Endothelial cell (in vitro differentiated cells): ENCODE results near the gene RNASEL. TPM values are rescaled to one million over a fixed set of nuclear protein-coding genes. Genes with fewer than 3 reads are reported as not detected.
"Not testable (repeated sequence)": the region's sequence is repeated elsewhere in the genome, so short reads cannot be mapped to it uniquely, and the experiment has no call there.

Experiments
- DNase-seq: peaks from one replicate; pipeline ENCODE4 v3.0.0; 2021; ENCODE audit warnings: low spot score
- H3K27ac Mint-ChIP-seq: one replicate; pipeline ENCODE4 v1.8.0; 2021; ENCODE audit warnings: mixed read lengths, inconsistent platforms; ENCODE audit not compliant: unreplicated experiment
- H3K27me3 Mint-ChIP-seq: one replicate; pipeline ENCODE4 v1.8.0; 2021; ENCODE audit warnings: mild to moderate bottlenecking, moderate library complexity, mixed read lengths, inconsistent platforms; ENCODE audit not compliant: unreplicated experiment
- H3K36me3 Mint-ChIP-seq: one replicate; pipeline ENCODE4 v1.8.0; 2021; ENCODE audit warnings: mild to moderate bottlenecking, low read depth, mixed read lengths, inconsistent platforms; ENCODE audit not compliant: unreplicated experiment
- H3K4me1 Mint-ChIP-seq: one replicate; pipeline ENCODE4 v1.8.0; 2021; ENCODE audit warnings: mild to moderate bottlenecking, mixed read lengths, inconsistent platforms; ENCODE audit not compliant: unreplicated experiment
- H3K4me3 Mint-ChIP-seq: one replicate; pipeline ENCODE4 v1.8.0; 2021; ENCODE audit warnings: mild to moderate bottlenecking, mixed read lengths, inconsistent platforms; ENCODE audit not compliant: unreplicated experiment
- H3K9me3 Mint-ChIP-seq: one replicate; pipeline ENCODE4 v1.8.0; 2021; ENCODE audit warnings: mixed read lengths, inconsistent platforms; ENCODE audit not compliant: unreplicated experiment
- total RNA-seq: library from RNA; stranded (reverse); fragmentation: NEBNext Ultra II Directional; extraction: Animal tissue kit (Norgen Biotek cat#: 25700); gene quantifications from one replicate; pipeline ENCODE4 v1.2.1, GENCODE V29; 2021; ENCODE audit not compliant: unreplicated experiment
- TF ChIP-seq, protein P1 (sequence below): fragments of 200-600 bp; sonication (generic); IDR thresholded peaks from one replicate; pipeline ENCODE4 v1.5.0; 2021; ENCODE audit warnings: antibody characterized with exemption; ENCODE audit not compliant: unreplicated experiment

RNASEL gene
- total RNA-seq, 1 donor from 2014 or later: 2.3 TPM

DNA sequence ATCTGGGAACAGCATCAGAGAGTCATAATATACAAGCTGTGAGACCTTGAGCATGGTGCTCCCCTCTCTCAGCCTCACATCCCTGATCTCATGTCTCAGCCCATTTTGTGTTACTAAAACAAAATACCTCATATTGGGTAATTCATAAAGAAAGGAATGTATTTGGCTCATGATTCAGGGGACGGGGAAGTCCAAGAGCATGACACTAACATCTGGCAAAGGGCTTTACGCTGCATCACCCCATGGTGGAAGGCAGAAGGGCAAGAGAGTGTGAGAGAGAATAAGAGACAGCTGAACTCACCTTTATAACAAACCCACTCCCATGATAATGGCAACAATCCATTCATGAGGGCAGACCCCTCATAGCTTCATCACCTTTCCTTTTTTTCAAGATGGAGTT, 36.5 kb downstream of the RNASEL start:
- TF ChIP-seq, protein P1, sequence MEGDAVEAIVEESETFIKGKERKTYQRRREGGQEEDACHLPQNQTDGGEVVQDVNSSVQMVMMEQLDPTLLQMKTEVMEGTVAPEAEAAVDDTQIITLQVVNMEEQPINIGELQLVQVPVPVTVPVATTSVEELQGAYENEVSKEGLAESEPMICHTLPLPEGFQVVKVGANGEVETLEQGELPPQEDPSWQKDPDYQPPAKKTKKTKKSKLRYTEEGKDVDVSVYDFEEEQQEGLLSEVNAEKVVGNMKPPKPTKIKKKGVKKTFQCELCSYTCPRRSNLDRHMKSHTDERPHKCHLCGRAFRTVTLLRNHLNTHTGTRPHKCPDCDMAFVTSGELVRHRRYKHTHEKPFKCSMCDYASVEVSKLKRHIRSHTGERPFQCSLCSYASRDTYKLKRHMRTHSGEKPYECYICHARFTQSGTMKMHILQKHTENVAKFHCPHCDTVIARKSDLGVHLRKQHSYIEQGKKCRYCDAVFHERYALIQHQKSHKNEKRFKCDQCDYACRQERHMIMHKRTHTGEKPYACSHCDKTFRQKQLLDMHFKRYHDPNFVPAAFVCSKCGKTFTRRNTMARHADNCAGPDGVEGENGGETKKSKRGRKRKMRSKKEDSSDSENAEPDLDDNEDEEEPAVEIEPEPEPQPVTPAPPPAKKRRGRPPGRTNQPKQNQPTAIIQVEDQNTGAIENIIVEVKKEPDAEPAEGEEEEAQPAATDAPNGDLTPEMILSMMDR: no peak
- H3K27me3 Mint-ChIP-seq: peaks cover 1% of the 10 kb centered on the region
- no peaks in the 10 kb centered on the region for H3K36me3 Mint-ChIP-seq
- no peak for DNase-seq
- no peaks in the 10 kb centered on the region for H3K9me3 Mint-ChIP-seq
- no peak overlapping the region for H3K4me3 Mint-ChIP-seq
- H3K27ac Mint-ChIP-seq: no peak overlapping the region
- peaks cover 4% of the 10 kb centered on the region for H3K4me1 Mint-ChIP-seq

DNA sequence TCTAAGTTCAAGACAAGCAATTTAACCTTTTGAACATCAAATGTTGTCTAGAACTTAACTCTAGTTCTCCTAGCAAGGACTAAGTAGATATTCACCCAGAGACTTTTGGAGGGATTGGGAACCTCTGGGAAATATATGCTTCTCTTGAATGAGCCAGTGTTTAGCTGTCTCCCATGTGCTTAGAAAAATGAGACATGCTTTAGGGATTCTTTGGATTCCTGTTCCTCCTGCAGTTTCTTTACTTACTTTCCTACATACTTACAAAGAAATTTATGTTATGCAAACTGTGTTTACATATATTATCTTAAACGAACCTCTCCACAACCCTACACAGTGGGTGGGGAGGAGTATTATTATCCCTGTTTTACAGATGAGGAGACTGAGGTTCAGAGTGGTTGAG, 39.2 kb downstream of the RNASEL start:
- Mint-ChIP-seq H3K36me3 (no peaks in the 10 kb centered on the region), H3K4me3 (no peak overlapping the region), H3K27ac (no peak overlapping the region), H3K9me3 (no peaks in the 10 kb centered on the region), H3K27me3 (peaks cover 1% of the 10 kb centered on the region), H3K4me1 (no peaks in the 10 kb centered on the region)
- TF ChIP-seq, protein P1: no peak
- DNase-seq: no peak

DNA sequence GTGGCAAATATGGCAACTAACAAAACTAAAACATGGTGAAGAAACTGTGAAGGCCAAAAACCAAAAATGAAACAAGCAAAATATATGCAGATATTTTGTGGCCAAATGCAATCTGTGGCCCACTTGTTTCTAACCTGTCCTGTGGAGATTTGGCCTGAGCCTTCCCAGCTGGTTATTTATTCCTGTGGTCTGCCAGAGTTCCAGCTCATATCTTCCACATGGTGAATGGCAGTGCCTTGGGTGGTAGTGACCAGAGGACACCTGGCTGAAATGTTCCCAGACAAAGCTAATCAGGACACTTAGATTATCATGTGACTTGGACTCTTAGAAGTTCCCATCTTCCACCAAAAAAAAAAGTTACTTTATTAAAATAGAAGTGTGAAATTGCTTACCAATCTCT, 39.7 kb downstream of the RNASEL start:
- Mint-ChIP-seq H3K4me3 (no peak overlapping the region), H3K9me3 (no peaks in the 10 kb centered on the region), H3K36me3 (no peaks in the 10 kb centered on the region), H3K27ac (no peak overlapping the region), H3K27me3 (peaks cover 1% of the 10 kb centered on the region), H3K4me1 (no peaks in the 10 kb centered on the region)
- no peak for DNase-seq
- TF ChIP-seq, protein P1: no peak

DNA sequence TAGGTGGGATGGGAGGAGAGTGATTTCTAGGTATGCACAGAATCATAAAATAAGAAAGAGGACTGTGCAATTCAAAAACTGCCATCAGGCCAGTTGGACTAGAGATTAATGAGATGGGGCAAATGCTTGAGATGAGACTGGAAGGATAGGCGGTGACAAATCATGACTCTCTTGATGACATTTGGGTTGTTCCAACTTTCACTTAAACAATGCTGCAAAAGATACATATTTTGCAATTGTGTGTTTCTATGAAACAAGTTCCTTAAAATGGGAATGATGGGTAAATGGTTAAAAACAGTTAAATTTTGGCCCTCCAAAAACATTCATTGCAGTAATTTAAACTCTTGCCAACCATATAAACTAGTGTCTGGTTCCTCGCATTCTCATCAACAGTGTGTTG, 55.2 kb downstream of the RNASEL start:
- Mint-ChIP-seq H3K4me1 (no peaks in the 10 kb centered on the region), H3K27ac (no peak overlapping the region), H3K27me3 (peaks cover 1% of the 10 kb centered on the region), H3K36me3 (no peaks in the 10 kb centered on the region), H3K4me3 (no peak overlapping the region), H3K9me3 (no peaks in the 10 kb centered on the region)
- TF ChIP-seq, protein P1: no peak
- no peak for DNase-seq

DNA sequence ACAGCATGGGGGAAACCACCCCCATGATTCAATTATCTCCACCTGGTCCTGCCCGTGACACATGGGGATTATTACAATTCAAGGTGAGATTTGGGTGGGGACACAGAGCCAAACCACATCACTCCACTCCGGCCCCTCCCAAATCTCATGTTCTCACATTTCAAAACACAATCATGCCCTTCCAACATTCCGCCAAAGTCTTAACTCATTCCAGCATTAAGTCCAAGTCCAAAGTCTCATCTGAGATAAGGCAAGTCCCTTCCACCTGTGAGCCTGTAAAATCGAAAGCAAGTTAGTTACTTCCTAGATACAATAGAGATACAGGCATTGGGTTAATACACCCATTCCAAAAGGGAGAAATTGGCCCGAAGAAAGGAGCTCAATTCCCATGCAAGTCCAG, 60.9 kb downstream of the RNASEL start:
- H3K27me3 Mint-ChIP-seq, DNase-seq, H3K9me3 Mint-ChIP-seq: not testable (repeated sequence)

DNA sequence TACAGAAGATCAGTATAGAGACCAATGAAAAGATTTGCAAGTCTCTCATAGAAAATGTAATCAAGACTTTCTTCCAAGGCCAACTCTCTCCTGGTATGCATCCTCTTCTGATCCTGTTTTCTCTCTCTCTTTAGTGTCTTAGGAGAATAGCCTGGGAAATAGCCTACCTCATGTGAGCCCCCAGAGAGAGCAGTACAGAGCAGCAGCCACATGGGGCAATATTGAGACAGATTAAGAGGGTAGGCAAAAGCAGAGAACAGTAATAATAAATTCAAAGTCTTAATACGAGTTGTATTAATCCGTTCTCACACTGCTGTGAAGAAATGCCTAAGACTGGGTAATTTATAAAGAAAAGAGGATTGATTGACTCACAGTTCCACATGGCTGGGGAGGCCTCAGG, 61.4 kb downstream of the RNASEL start:
- Mint-ChIP-seq H3K27ac (no peak overlapping the region), H3K4me1 (no peaks in the 10 kb centered on the region)

More for the DNA sequence above, 60.9 kb downstream of the RNASEL start:
- H3K36me3 Mint-ChIP-seq, H3K4me3 Mint-ChIP-seq, H3K4me1 Mint-ChIP-seq, H3K27ac Mint-ChIP-seq: not testable (repeated sequence)

More for the DNA sequence above, 61.4 kb downstream of the RNASEL start:
- no peaks in the 10 kb centered on the region for H3K9me3 Mint-ChIP-seq
- peaks cover 3% of the 10 kb centered on the region for H3K27me3 Mint-ChIP-seq
- no peak overlapping the region for H3K4me3 Mint-ChIP-seq
- TF ChIP-seq, protein P1: no peak
- H3K36me3 Mint-ChIP-seq: no peaks in the 10 kb centered on the region
- no peak for DNase-seq
